SK-N-SH (cell line): ENCODE measurements around the gene MAD2L1. TPM values are rescaled to one million over a fixed set of nuclear protein-coding genes. Genes with fewer than 3 reads are reported as not detected.

Experiments used
- CTCF ChIA-PET: fragments of 300-600, 350-600 bp; formaldehyde crosslinking; extraction: SDS; loops from one replicate; lab custom pipeline; 2021; lab: Yijun Ruan, JAX
- POLR2A ChIA-PET: fragments of 350-600 bp; sonication (Branson Sonifier 250); formaldehyde crosslinking; extraction: SDS; loops from one replicate; lab custom pipeline; 2020; ENCODE audit warnings: antibody characterized with exemption, inconsistent platforms; lab: Yijun Ruan, JAX
- DNase-seq: peaks from one replicate; pipeline ENCODE4 v3.0.0; 2012
- H2AFZ ChIP-seq: fragments of 200-600 bp; sonication (generic); 2 replicates; pipeline ENCODE4 v1.8.1; 2016; ENCODE audit warnings: antibody characterized with exemption, mild to moderate bottlenecking, low read depth
- H3F3A ChIP-seq: fragments of 200-600 bp; sonication (generic); replicated peaks from 2 replicates; pipeline ENCODE3; 2016; ENCODE audit warnings: antibody characterized with exemption, mild to moderate bottlenecking; ENCODE audit not compliant: insufficient read depth
- H3K27ac ChIP-seq, 2 experiments: fragments of 200-500 bp in 1 of 2; fragments of 200-600 bp in 1 of 2; sonication (Bioruptor generic) in 1 of 2; sonication (generic), shearing (Covaris generic) in 1 of 2; 2 replicates each; pipeline versions ENCODE4 v1.5.1 to v1.6.1; 2014 to 2016; ENCODE audit warnings: low read depth in 2 of 2, inconsistent platforms in 1 of 2, low read length in 1 of 2, mild to moderate bottlenecking in 1 of 2, mixed read lengths in 1 of 2
- H3K27me3 ChIP-seq: fragments of 200-600 bp; sonication (generic), shearing (Covaris generic); 2 replicates; pipeline ENCODE4 v1.6.1; 2016; ENCODE audit warnings: mixed run types; ENCODE audit not compliant: insufficient read depth
- H3K36me3 ChIP-seq, 2 experiments: fragments of 200-500 bp in 1 of 2; fragments of 200-600 bp in 1 of 2; sonication (Bioruptor generic) in 1 of 2; sonication (generic) in 1 of 2; replicated peaks in 1 of 2; 2 replicates each; pipeline versions ENCODE3 to v1.5.1; 2014 to 2016; ENCODE audit warnings: low read length in 1 of 2, mild to moderate bottlenecking in 1 of 2; ENCODE audit not compliant: insufficient read depth in 2 of 2, control insufficient read depth in 1 of 2
- H3K4me1 ChIP-seq, 2 experiments: fragments of 200-500 bp in 1 of 2; fragments of 200-600 bp in 1 of 2; sonication (Bioruptor generic) in 1 of 2; sonication (generic), shearing (Covaris generic) in 1 of 2; 2 replicates each; pipeline versions ENCODE4 v1.5.1 to v1.6.1; 2014 to 2016; ENCODE audit warnings: low read depth in 1 of 2, low read length in 1 of 2, mixed run types in 1 of 2; ENCODE audit not compliant: insufficient read depth in 2 of 2, control insufficient read depth in 1 of 2
- H3K4me2 ChIP-seq: fragments of 200-600 bp; sonication (generic), shearing (Covaris generic); 2 replicates; pipeline ENCODE4 v1.6.1; 2017; ENCODE audit warnings: mixed run types
- H3K4me3 ChIP-seq, 2 experiments: fragments of 200-500 bp in 1 of 2; fragments of 200-600 bp in 1 of 2; sonication (Bioruptor generic) in 1 of 2; sonication (generic), shearing (Covaris generic) in 1 of 2; 2 replicates each; pipeline versions ENCODE4 v1.5.1 to v1.8.1; 2014 to 2016; ENCODE audit warnings: low read depth in 2 of 2, inconsistent platforms in 1 of 2, low read length in 1 of 2, mild to moderate bottlenecking in 1 of 2, mixed read lengths in 1 of 2, moderate library complexity in 1 of 2
- H3K79me2 ChIP-seq: fragments of 200-600 bp; sonication (generic); 2 replicates; pipeline ENCODE4 v1.8.1; 2017; ENCODE audit warnings: mild to moderate bottlenecking; ENCODE audit not compliant: insufficient read depth
- H3K9ac ChIP-seq: fragments of 200-600 bp; sonication (generic); 2 replicates; pipeline ENCODE4 v1.6.1; 2017; ENCODE audit warnings: mixed run types
- H3K9me2 ChIP-seq: fragments of 200-600 bp; sonication (generic); 2 replicates; pipeline ENCODE4 v1.6.1; 2017; ENCODE audit warnings: mixed run types
- H3K9me3 ChIP-seq: fragments of 200-600 bp; sonication (generic); 2 replicates; pipeline ENCODE4 v1.6.1; 2017; ENCODE audit warnings: mixed run types, mild to moderate bottlenecking, moderate library complexity
- H4K20me1 ChIP-seq: fragments of 200-600 bp; sonication (generic); 2 replicates; pipeline ENCODE4 v1.6.1; 2017; ENCODE audit warnings: mild to moderate bottlenecking, mixed run types; ENCODE audit not compliant: insufficient read depth
- CTCF ChIP-seq: fragments of 200-600 bp; sonication (generic); IDR thresholded peaks from 2 replicates; pipeline ENCODE4 v1.6.1; 2017; ENCODE audit warnings: antibody characterized with exemption, mild to moderate bottlenecking, moderate library complexity
- ELF1 ChIP-seq: IDR thresholded peaks from 2 replicates; pipeline ENCODE4 v1.4.0; 2012
- EP300 ChIP-seq, 2 experiments: IDR thresholded peaks; 2 replicates each; pipeline versions ENCODE4 v1.4.0 to v1.6.1; 2012; ENCODE audit warnings: borderline replicate concordance in 1 of 2, low read depth in 1 of 2, low read length in 1 of 2
- EZH2phosphoT487 ChIP-seq: fragments of 200-600 bp; sonication (generic); IDR thresholded peaks from 2 replicates; pipeline ENCODE4 v1.6.1; 2017; ENCODE audit warnings: low read depth, mixed run types, mild to moderate bottlenecking, antibody characterized with exemption, moderate library complexity, borderline replicate concordance
- FOSL2 ChIP-seq: IDR thresholded peaks from 2 replicates; pipeline ENCODE4 v1.4.0; 2012; ENCODE audit warnings: low read depth, mild to moderate bottlenecking, moderate library complexity, borderline replicate concordance
- FOXM1 ChIP-seq: IDR thresholded peaks from 2 replicates; pipeline ENCODE4 v1.4.0; 2012; ENCODE audit warnings: low read depth, mild to moderate bottlenecking
- GATA2 ChIP-seq: sonication (generic); formaldehyde crosslinking; IDR thresholded peaks from 2 replicates; pipeline ENCODE4 v1.5.0; 2020; ENCODE audit warnings: mild to moderate bottlenecking, missing genetic modification reagents
- MXI1 ChIP-seq: IDR thresholded peaks from 2 replicates; pipeline ENCODE4 v1.6.1; 2012; ENCODE audit warnings: mild to moderate bottlenecking, low read depth, low read length, improper control_type of control experiment
- NFIC ChIP-seq: IDR thresholded peaks from 2 replicates; pipeline ENCODE4 v1.4.0; 2012; ENCODE audit warnings: borderline replicate concordance
- NRF1 ChIP-seq: IDR thresholded peaks from 2 replicates; pipeline ENCODE4 v1.6.1; 2012; ENCODE audit warnings: low read depth, mild to moderate bottlenecking, low read length
- RAD21 ChIP-seq: IDR thresholded peaks from 2 replicates; pipeline ENCODE4 v1.6.1; 2012; ENCODE audit warnings: mild to moderate bottlenecking, low read length
- RFX5 ChIP-seq: IDR thresholded peaks from 2 replicates; pipeline ENCODE4 v1.6.1; 2012; ENCODE audit warnings: mild to moderate bottlenecking, improper control_type of control experiment, low read length
- RXRA ChIP-seq: IDR thresholded peaks from 2 replicates; pipeline ENCODE4 v1.4.0; 2012; ENCODE audit warnings: low read depth, mild to moderate bottlenecking, borderline replicate concordance
- TAF1 ChIP-seq: IDR thresholded peaks from 2 replicates; pipeline ENCODE4 v1.6.1; 2012; ENCODE audit warnings: low read depth, mild to moderate bottlenecking, low read length, moderate library complexity, borderline replicate concordance
- TEAD4 ChIP-seq: IDR thresholded peaks from 2 replicates; pipeline ENCODE4 v1.4.0; 2012; ENCODE audit warnings: mild to moderate bottlenecking, borderline replicate concordance; ENCODE audit not compliant: insufficient read depth
- USF1 ChIP-seq: IDR thresholded peaks from 2 replicates; pipeline ENCODE4 v1.4.0; 2012; ENCODE audit warnings: low read depth, borderline replicate concordance
- YY1 ChIP-seq: IDR thresholded peaks from 2 replicates; pipeline ENCODE4 v1.4.0; 2012; ENCODE audit warnings: low read depth, mild to moderate bottlenecking
- ZBTB33 ChIP-seq: IDR thresholded peaks from 2 replicates; pipeline ENCODE4 v1.4.0; 2012; ENCODE audit warnings: low read depth, borderline replicate concordance
- WGBS: methylation state at CpG from one replicate; pipeline ENCODE4 v1.1.6; 2017; ENCODE audit warnings: low lambda C conversion rate; 5-methylcytosine and 5-hydroxymethylcytosine counted together
- polyA plus RNA-seq, 3 experiments: library from polyadenylated mRNA; depleted of rRNA; stranded (reverse); fragments of >200 nt; gene quantifications; 2 replicates each; pipeline ENCODE4 v1.2.3, GENCODE V29; 2012

Gene MAD2L1
- polyA plus RNA-seq, 1 of the 3 experiments (the other 2 are of a cell fraction) = 37.4 TPM

GRCh38 chr4:120080533-120080932 lies 13.9 kb upstream of the MAD2L1 start:
- H3K9me3 ChIP-seq = no peaks in the 10 kb centered on the region
- H2AFZ ChIP-seq = no peak overlapping the region
- ChIA-PET CTCF (interaction anchor here (1.9 kb wide), 1 partner anchor 10 kb away, joined by 7 read pairs; no protein-coding TSS in a partner anchor), POLR2A (no interaction called here)
- H3K9me2 ChIP-seq = no peaks in the 10 kb centered on the region
- TF ChIP-seq GATA2 (CRISPR knock-in tag) (no peak), USF1 (no peak), EP300 (IDR thresholded peaks at IDR 0.05; ENCODE audit: borderline replicate concordance in 1 of 2, low read depth in 1 of 2, low read length in 1 of 2) (no peak), CTCF (no peak), MXI1 (no peak), FOSL2 (no peak), NRF1 (no peak), YY1 (no peak), RXRA (no peak), NFIC (no peak), RAD21 (no peak), EZH2phosphoT487 (no peak), TAF1 (no peak), TEAD4 (no peak), RFX5 (no peak), ELF1 (no peak), FOXM1 (no peak), ZBTB33 (no peak)
- H3K36me3 ChIP-seq = no peaks in the 10 kb centered on the region
- DNase-seq = no peak
- peaks cover 0 to 7% of the 10 kb centered on the region in 2 experiments; a peak in 1 of 4 replicates for H3K4me1 ChIP-seq
- H3F3A ChIP-seq = peaks cover 7% of the 10 kb centered on the region
- no peaks in the 10 kb centered on the region for H3K79me2 ChIP-seq
- H3K4me3 ChIP-seq = no peak overlapping the region
- H4K20me1 ChIP-seq = no peaks in the 10 kb centered on the region
- H3K27me3 ChIP-seq = no peaks in the 10 kb centered on the region
- H3K4me2 ChIP-seq = no peak overlapping the region
- H3K9ac ChIP-seq = no peak overlapping the region
- 66% methylated on average over 2 of the region's 2 CpGs for WGBS
- no peak overlapping the region for H3K27ac ChIP-seq
